ENCODE data around the gene ADAMTS2.
"Not testable (repeated sequence)": the region's sequence is repeated elsewhere in the genome, so short reads cannot be mapped to it uniquely, and the experiment has no call there.

The ADAMTS2 gene

GRCh38 chr5:179296150-179296821, 49.0 kb downstream of the ADAMTS2 start:
- DNase-seq (ENCODE audit: low spot score), result no peak

GRCh38 chr5:179295778-179296149, 49.5 kb downstream of the ADAMTS2 start:
- no peak for DNase-seq (ENCODE audit: low spot score)

- peak; percentile 85 for DNase-seq (ENCODE audit: low spot score)
Measured at GRCh38 chr5:179294891-179295777, 50.1 kb downstream of the ADAMTS2 start.

- no peak for DNase-seq (ENCODE audit: low spot score)
Measured at GRCh38 chr5:179294131-179294780, 51.0 kb downstream of the ADAMTS2 start.

GRCh38 chr5:179292681-179293635, 52.3 kb downstream of the ADAMTS2 start:
- peak; percentile 63 for DNase-seq (ENCODE audit: low spot score)

- DNase-seq (ENCODE audit: low spot score), result no peak
Measured at GRCh38 chr5:179292202-179292601, 53.1 kb downstream of the ADAMTS2 start.

GRCh38 chr5:179290681-179291540, 54.4 kb downstream of the ADAMTS2 start:
- DNase-seq (ENCODE audit: low spot score), result no peak

GRCh38 chr5:179289756-179290385, 55.4 kb downstream of the ADAMTS2 start:
- DNase-seq (ENCODE audit: low spot score), result no peak

GRCh38 chr5:179288809-179289185, 56.5 kb downstream of the ADAMTS2 start:
- no peak for DNase-seq (ENCODE audit: low spot score)

- no peak for DNase-seq (ENCODE audit: low spot score)
Measured at GRCh38 chr5:179288101-179288808, 57.0 kb downstream of the ADAMTS2 start.

GRCh38 chr5:179287631-179288030, 57.6 kb downstream of the ADAMTS2 start:
- no peak for DNase-seq (ENCODE audit: low spot score)

GRCh38 chr5:179287071-179287470, 58.2 kb downstream of the ADAMTS2 start:
- no peak for DNase-seq (ENCODE audit: low spot score)

- not testable (repeated sequence) for DNase-seq (ENCODE audit: low spot score)
Measured at GRCh38 chr5:179285776-179286162, 59.5 kb downstream of the ADAMTS2 start.

GRCh38 chr5:179284751-179285631, 60.3 kb downstream of the ADAMTS2 start:
- DNase-seq (ENCODE audit: low spot score), result no peak

GRCh38 chr5:179283908-179284307, 61.4 kb downstream of the ADAMTS2 start:
- DNase-seq (ENCODE audit: low spot score), result not testable (repeated sequence)

- no peak for DNase-seq (ENCODE audit: low spot score)
Measured at GRCh38 chr5:179281694-179282093, 63.6 kb downstream of the ADAMTS2 start.

- DNase-seq (ENCODE audit: low spot score), result no peak
Measured at GRCh38 chr5:179280095-179280490, 65.2 kb downstream of the ADAMTS2 start.

- no peak for DNase-seq (ENCODE audit: low spot score)
Measured at GRCh38 chr5:179279347-179280094, 65.7 kb downstream of the ADAMTS2 start.
